Liver (tissue), 9 donors: ENCODE measurements around the gene PSMD1. TPM values are rescaled to one million over a fixed set of nuclear protein-coding genes. Genes with fewer than 3 reads are reported as not detected.

ENCODE experiments used
- DNase-seq: peaks from one replicate; pipeline ENCODE4 v3.0.0-alpha.2; 2017; ENCODE audit warnings: low spot score
- H3K27ac ChIP-seq, 2 donors: one replicate each; pipeline ENCODE4 v1.7.0; 2013; ENCODE audit warnings: inconsistent platforms in 2 of 2, low read length in 2 of 2, control low read depth in 1 of 2, low read depth in 1 of 2, mild to moderate bottlenecking in 1 of 2
- H3K27me3 ChIP-seq, 4 donors: one replicate each; pipeline versions ENCODE4 v1.6.1 to v1.7.0; 2013; ENCODE audit warnings: low read length in 3 of 4, inconsistent platforms in 1 of 4, mild to moderate bottlenecking in 1 of 4, moderate library complexity in 1 of 4; ENCODE audit not compliant: control insufficient read depth in 4 of 4, insufficient read depth in 4 of 4
- H3K36me3 ChIP-seq, 4 donors: one replicate each; pipeline versions ENCODE4 v1.6.1 to v1.7.0; 2013; ENCODE audit warnings: low read length in 3 of 4, mild to moderate bottlenecking in 3 of 4, low read depth in 1 of 4, moderate library complexity in 1 of 4; ENCODE audit not compliant: control insufficient read depth in 4 of 4, insufficient read depth in 3 of 4
- H3K4me1 ChIP-seq, 4 donors: one replicate each; pipeline versions ENCODE4 v1.6.1 to v1.7.0; 2013; ENCODE audit warnings: low read length in 3 of 4, mild to moderate bottlenecking in 3 of 4, moderate library complexity in 1 of 4; ENCODE audit not compliant: control insufficient read depth in 4 of 4, insufficient read depth in 4 of 4
- H3K4me3 ChIP-seq, 3 donors: one replicate each; pipeline versions ENCODE4 v1.6.1 to v1.7.0; 2013; ENCODE audit warnings: low read length in 3 of 3, control low read depth in 1 of 3, low read depth in 1 of 3, mild to moderate bottlenecking in 1 of 3
- H3K9ac ChIP-seq, 2 donors: one replicate each; pipeline ENCODE4 v1.7.0; 2013; ENCODE audit warnings: low read length in 2 of 2, mild to moderate bottlenecking in 2 of 2, moderate library complexity in 2 of 2, control low read depth in 1 of 2, low read depth in 1 of 2
- H3K9me3 ChIP-seq, 4 donors: one replicate each; pipeline versions ENCODE4 v1.6.1 to v1.7.0; 2013; ENCODE audit warnings: low read length in 3 of 4; ENCODE audit not compliant: control insufficient read depth in 4 of 4
- EGR1 ChIP-seq, 2 donors: IDR thresholded peaks; 2 replicates each; pipeline ENCODE4 v1.6.1; 2016 to 2018; ENCODE audit warnings: antibody characterized with exemption in 2 of 2, low read depth in 2 of 2
- FOXA1 ChIP-seq: IDR thresholded peaks from 2 replicates; pipeline ENCODE4 v1.6.1; 2016; ENCODE audit warnings: antibody characterized with exemption
- FOXA2 ChIP-seq: IDR thresholded peaks from 2 replicates; pipeline ENCODE4 v1.6.1; 2016; ENCODE audit warnings: antibody characterized with exemption
- GABPA ChIP-seq, 2 donors: IDR thresholded peaks in 1 of 2; conservative IDR thresholded peaks in 1 of 2; 2 replicates each; pipeline ENCODE4 v1.6.1; 2016; ENCODE audit warnings: antibody characterized with exemption in 2 of 2, mild to moderate bottlenecking in 1 of 2, moderate library complexity in 1 of 2
- HNF4A ChIP-seq, 2 donors: conservative IDR thresholded peaks; 2 replicates each; pipeline ENCODE4 v1.6.1; 2016; ENCODE audit warnings: antibody characterized with exemption in 2 of 2, mild to moderate bottlenecking in 2 of 2
- HNF4G ChIP-seq: IDR thresholded peaks from 2 replicates; pipeline ENCODE4 v1.6.1; 2016; ENCODE audit warnings: antibody characterized with exemption
- JUND ChIP-seq, 2 donors: IDR thresholded peaks; 2 replicates each; pipeline ENCODE4 v1.6.1; 2016; ENCODE audit warnings: antibody characterized with exemption in 2 of 2
- RAD21 ChIP-seq, 2 donors: IDR thresholded peaks; 2 replicates each; pipeline ENCODE4 v1.6.1; 2016; ENCODE audit warnings: antibody characterized with exemption in 2 of 2, mild to moderate bottlenecking in 2 of 2
- RXRA ChIP-seq, 2 donors: IDR thresholded peaks; 2 replicates each; pipeline ENCODE4 v1.6.1; 2017 to 2018; ENCODE audit warnings: antibody characterized with exemption in 2 of 2, mild to moderate bottlenecking in 1 of 2
- SP1 ChIP-seq: IDR thresholded peaks from 2 replicates; pipeline ENCODE4 v1.6.1; 2018; ENCODE audit warnings: antibody characterized with exemption, mild to moderate bottlenecking
- TAF1 ChIP-seq: conservative IDR thresholded peaks from 2 replicates; pipeline ENCODE4 v1.6.1; 2016; ENCODE audit warnings: antibody characterized with exemption, mild to moderate bottlenecking
- YY1 ChIP-seq: IDR thresholded peaks from 2 replicates; pipeline ENCODE4 v1.6.1; 2016; ENCODE audit warnings: antibody characterized with exemption, mild to moderate bottlenecking
- WGBS: extraction: QIAGEN DNeasy Blood & Tissue Kit; methylation state at CpG from one replicate; pipeline ENCODE4 v1.1.7; 2013; 5-methylcytosine and 5-hydroxymethylcytosine counted together
- polyA plus RNA-seq, 2 donors: library from polyadenylated mRNA; stranded (reverse) in 1 of 2; unstranded in 1 of 2; fragments of 200-250 nt in 1 of 2; fragments of >200 nt in 1 of 2; fragmentation: Nextera tagmentation in 1 of 2; extraction: Ambion mirVana in 1 of 2; gene quantifications; one replicate each; pipeline versions ENCODE4 v1.2.1 to v1.2.3, GENCODE V29; 2013 to 2015
- total RNA-seq, 2 donors: library from RNA; depleted of rRNA; stranded (reverse); fragments of >200 nt; gene quantifications; one replicate each; pipeline ENCODE4 v1.2.3, GENCODE V29; 2014
- TF ChIP-seq, protein P1 (sequence below): fragments of 150-350 bp; IDR thresholded peaks from 2 replicates; pipeline ENCODE4 v1.5.1; 2017; ENCODE audit warnings: improper control_type of control experiment, low read depth, low read length; ENCODE audit not compliant: missing input control
- TF ChIP-seq, protein P2 (sequence below): IDR thresholded peaks from 2 replicates; pipeline ENCODE4 v1.6.1; 2016; ENCODE audit warnings: antibody characterized with exemption
- TF ChIP-seq, protein P3 (sequence below): IDR thresholded peaks from 2 replicates; pipeline ENCODE4 v1.6.1; 2016; ENCODE audit warnings: antibody characterized with exemption
- TF ChIP-seq, protein P4 (sequence below): IDR thresholded peaks from 2 replicates; pipeline ENCODE4 v1.6.1; 2016; ENCODE audit warnings: antibody characterized with exemption, mild to moderate bottlenecking
- donor health status: healthy.
- donor health status: healthy.
- donor health status: healthy.
- donor health status: healthy.
- donor health status: healthy.

The PSMD1 gene
- total and polyA plus RNA-seq, 4 donors: 31.7 to 83.3 (median 68.1) TPM

DNA sequence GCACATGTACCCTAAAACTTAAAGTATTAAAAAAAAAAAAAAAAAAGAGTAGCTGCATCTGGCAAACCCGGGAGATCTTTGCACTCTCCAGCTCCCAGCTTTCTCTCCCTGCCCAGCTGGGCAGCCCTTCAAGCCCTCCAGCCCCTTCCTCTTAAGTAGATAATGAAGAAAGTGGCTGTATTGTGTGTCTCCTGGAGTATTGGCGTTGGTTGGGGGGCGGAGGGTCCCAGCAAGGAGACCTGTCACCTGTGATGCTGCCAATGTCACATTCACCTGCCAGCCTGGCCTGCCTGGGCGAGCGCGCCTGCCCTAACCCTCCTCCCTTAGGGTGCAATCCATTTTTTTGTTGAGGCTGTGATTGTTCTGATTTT, 17.4 kb upstream of the PSMD1 start:
- H3K9ac ChIP-seq: no peak overlapping the region
- DNase-seq: no peak
- H3K4me1 ChIP-seq: peaks cover 6 to 55% (median 46%) of the 10 kb centered on the region in 4 donors
- 36% methylated on average over 6 of the region's 6 CpGs for WGBS
- H3K36me3 ChIP-seq: peaks cover 2 to 19% (median 8%) of the 10 kb centered on the region in 4 donors
- no peaks in the 10 kb centered on the region for H3K9me3 ChIP-seq
- no peaks in the 10 kb centered on the region for H3K27me3 ChIP-seq
- H3K27ac ChIP-seq: peak overlapping the region; percentile 74 to 75
- TF ChIP-seq RAD21 (IDR thresholded peaks at IDR 0.05): no peak
- TF ChIP-seq, protein P1, sequence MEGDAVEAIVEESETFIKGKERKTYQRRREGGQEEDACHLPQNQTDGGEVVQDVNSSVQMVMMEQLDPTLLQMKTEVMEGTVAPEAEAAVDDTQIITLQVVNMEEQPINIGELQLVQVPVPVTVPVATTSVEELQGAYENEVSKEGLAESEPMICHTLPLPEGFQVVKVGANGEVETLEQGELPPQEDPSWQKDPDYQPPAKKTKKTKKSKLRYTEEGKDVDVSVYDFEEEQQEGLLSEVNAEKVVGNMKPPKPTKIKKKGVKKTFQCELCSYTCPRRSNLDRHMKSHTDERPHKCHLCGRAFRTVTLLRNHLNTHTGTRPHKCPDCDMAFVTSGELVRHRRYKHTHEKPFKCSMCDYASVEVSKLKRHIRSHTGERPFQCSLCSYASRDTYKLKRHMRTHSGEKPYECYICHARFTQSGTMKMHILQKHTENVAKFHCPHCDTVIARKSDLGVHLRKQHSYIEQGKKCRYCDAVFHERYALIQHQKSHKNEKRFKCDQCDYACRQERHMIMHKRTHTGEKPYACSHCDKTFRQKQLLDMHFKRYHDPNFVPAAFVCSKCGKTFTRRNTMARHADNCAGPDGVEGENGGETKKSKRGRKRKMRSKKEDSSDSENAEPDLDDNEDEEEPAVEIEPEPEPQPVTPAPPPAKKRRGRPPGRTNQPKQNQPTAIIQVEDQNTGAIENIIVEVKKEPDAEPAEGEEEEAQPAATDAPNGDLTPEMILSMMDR: no peak
- TF ChIP-seq, protein P2, sequence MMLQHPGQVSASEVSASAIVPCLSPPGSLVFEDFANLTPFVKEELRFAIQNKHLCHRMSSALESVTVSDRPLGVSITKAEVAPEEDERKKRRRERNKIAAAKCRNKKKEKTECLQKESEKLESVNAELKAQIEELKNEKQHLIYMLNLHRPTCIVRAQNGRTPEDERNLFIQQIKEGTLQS: no peak
- no peak for TF ChIP-seq JUND (IDR thresholded peaks at IDR 0.05)
- TF ChIP-seq RXRA (IDR thresholded peaks at IDR 0.05): no peak
- no peak for TF ChIP-seq FOXA2
- no peak for TF ChIP-seq YY1
- TF ChIP-seq GABPA (IDR thresholded peaks at IDR 0.05 in 1 of 2, conservative IDR thresholded peaks at IDR 0.05 in 1 of 2): no peak
- no peak for TF ChIP-seq HNF4A (conservative IDR thresholded peaks at IDR 0.05)
- TF ChIP-seq, protein P3, sequence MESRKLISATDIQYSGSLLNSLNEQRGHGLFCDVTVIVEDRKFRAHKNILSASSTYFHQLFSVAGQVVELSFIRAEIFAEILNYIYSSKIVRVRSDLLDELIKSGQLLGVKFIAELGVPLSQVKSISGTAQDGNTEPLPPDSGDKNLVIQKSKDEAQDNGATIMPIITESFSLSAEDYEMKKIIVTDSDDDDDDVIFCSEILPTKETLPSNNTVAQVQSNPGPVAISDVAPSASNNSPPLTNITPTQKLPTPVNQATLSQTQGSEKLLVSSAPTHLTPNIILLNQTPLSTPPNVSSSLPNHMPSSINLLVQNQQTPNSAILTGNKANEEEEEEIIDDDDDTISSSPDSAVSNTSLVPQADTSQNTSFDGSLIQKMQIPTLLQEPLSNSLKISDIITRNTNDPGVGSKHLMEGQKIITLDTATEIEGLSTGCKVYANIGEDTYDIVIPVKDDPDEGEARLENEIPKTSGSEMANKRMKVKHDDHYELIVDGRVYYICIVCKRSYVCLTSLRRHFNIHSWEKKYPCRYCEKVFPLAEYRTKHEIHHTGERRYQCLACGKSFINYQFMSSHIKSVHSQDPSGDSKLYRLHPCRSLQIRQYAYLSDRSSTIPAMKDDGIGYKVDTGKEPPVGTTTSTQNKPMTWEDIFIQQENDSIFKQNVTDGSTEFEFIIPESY: no peak
- no peak for TF ChIP-seq EGR1 (IDR thresholded peaks at IDR 0.05; ENCODE audit: low read depth in 2 of 2)
- no peak for TF ChIP-seq SP1
- TF ChIP-seq HNF4G: no peak
- TF ChIP-seq, protein P4, sequence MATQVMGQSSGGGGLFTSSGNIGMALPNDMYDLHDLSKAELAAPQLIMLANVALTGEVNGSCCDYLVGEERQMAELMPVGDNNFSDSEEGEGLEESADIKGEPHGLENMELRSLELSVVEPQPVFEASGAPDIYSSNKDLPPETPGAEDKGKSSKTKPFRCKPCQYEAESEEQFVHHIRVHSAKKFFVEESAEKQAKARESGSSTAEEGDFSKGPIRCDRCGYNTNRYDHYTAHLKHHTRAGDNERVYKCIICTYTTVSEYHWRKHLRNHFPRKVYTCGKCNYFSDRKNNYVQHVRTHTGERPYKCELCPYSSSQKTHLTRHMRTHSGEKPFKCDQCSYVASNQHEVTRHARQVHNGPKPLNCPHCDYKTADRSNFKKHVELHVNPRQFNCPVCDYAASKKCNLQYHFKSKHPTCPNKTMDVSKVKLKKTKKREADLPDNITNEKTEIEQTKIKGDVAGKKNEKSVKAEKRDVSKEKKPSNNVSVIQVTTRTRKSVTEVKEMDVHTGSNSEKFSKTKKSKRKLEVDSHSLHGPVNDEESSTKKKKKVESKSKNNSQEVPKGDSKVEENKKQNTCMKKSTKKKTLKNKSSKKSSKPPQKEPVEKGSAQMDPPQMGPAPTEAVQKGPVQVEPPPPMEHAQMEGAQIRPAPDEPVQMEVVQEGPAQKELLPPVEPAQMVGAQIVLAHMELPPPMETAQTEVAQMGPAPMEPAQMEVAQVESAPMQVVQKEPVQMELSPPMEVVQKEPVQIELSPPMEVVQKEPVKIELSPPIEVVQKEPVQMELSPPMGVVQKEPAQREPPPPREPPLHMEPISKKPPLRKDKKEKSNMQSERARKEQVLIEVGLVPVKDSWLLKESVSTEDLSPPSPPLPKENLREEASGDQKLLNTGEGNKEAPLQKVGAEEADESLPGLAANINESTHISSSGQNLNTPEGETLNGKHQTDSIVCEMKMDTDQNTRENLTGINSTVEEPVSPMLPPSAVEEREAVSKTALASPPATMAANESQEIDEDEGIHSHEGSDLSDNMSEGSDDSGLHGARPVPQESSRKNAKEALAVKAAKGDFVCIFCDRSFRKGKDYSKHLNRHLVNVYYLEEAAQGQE: no peak
- peak overlapping the region in 2 of 3 donors; percentile 90 to 95 for H3K4me3 ChIP-seq

DNA sequence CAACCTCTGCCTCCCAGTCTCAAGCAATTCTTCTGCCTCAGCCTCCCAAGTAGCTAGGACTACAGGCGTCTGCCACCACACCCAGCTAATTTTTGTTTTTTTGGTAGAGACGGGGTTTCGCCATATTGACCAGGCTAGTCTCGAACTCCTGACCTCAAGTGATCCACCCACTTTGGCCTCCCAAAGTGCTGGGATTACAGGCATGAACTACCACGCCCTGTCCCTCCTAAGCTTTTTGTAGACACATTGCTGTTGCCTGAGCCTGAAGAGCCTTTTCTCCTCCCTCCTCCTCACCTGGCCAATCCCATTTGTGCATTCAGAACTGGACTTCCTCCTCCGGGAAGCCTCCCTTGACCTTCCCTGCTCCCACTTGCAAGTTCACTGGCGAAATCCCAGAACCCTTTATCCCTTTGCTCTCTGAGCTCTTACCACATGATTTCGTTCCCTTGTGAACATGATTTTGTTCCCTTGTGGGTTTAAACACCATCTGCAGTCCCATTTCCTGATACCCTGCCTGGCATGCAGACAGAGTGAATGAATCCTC, 16.8 kb upstream of the PSMD1 start:
- H3K9me3 ChIP-seq: no peaks in the 10 kb centered on the region
- H3K4me1 ChIP-seq: peaks cover 6 to 48% (median 43%) of the 10 kb centered on the region in 4 donors
- no peak for DNase-seq
- H3K9ac ChIP-seq: peak overlapping the region; percentile 31 to 68
- H3K36me3 ChIP-seq: peaks cover 2 to 19% (median 8%) of the 10 kb centered on the region in 4 donors
- WGBS: 28% methylated on average over 8 of the region's 8 CpGs
- H3K27me3 ChIP-seq: no peaks in the 10 kb centered on the region
- peak overlapping the region; percentile 74 to 75 for H3K27ac ChIP-seq
- peak overlapping the region in 2 of 3 donors; percentile 90 to 95 for H3K4me3 ChIP-seq
- TF ChIP-seq, protein P2: peak; percentile 52
- TF ChIP-seq RAD21 (IDR thresholded peaks at IDR 0.05) (peak; percentile 43 to 62), JUND (IDR thresholded peaks at IDR 0.05) (peak; percentile 83 to 88), SP1 (peak; percentile 96), RXRA (IDR thresholded peaks at IDR 0.05) (peak; percentile 99), FOXA1 (peak; percentile 76), GABPA (IDR thresholded peaks at IDR 0.05 in 1 of 2, conservative IDR thresholded peaks at IDR 0.05 in 1 of 2) (peak in 1 of 2 donors; percentile 67), TAF1 (no peak)
- TF ChIP-seq, protein P4: peak; percentile 82
- TF ChIP-seq, protein P1: no peak
